ENCODE results near the gene LRRTM1. TPM values are rescaled to one million over a fixed set of nuclear protein-coding genes. Genes with fewer than 3 reads are reported as not detected.
A peak's percentile ranks its signal among the peaks of the same experiment; 100 is the strongest.

The LRRTM1 gene
- total and polyA plus RNA-seq, 8 donors, result 0.04 to 0.63 (median 0.09) TPM; not detected in 4

- no peaks in the 10 kb centered on the region for H3K4me1 ChIP-seq
- FAIRE-seq (no peak), DNase-seq (no peak), ATAC-seq (no peak)
- no peaks in the 10 kb centered on the region for H3K36me3 ChIP-seq
- no peak overlapping the region for H3K4me3 ChIP-seq
- TF ChIP-seq, protein P1, sequence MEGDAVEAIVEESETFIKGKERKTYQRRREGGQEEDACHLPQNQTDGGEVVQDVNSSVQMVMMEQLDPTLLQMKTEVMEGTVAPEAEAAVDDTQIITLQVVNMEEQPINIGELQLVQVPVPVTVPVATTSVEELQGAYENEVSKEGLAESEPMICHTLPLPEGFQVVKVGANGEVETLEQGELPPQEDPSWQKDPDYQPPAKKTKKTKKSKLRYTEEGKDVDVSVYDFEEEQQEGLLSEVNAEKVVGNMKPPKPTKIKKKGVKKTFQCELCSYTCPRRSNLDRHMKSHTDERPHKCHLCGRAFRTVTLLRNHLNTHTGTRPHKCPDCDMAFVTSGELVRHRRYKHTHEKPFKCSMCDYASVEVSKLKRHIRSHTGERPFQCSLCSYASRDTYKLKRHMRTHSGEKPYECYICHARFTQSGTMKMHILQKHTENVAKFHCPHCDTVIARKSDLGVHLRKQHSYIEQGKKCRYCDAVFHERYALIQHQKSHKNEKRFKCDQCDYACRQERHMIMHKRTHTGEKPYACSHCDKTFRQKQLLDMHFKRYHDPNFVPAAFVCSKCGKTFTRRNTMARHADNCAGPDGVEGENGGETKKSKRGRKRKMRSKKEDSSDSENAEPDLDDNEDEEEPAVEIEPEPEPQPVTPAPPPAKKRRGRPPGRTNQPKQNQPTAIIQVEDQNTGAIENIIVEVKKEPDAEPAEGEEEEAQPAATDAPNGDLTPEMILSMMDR (IDR thresholded peaks at IDR 0.05), result no peak
- WGBS, 2 donors, result 34% methylated on average over 1 of the region's 1 CpG
- H3K27me3 ChIP-seq, result no peaks in the 10 kb centered on the region
- H3K9me3 ChIP-seq, result no peaks in the 10 kb centered on the region
- intact Hi-C loops (cut with DNase I), result no loop called here
- no peak overlapping the region for H3K27ac ChIP-seq
Observed at GRCh38 chr2:80323610-80324009, 19.1 kb upstream of the LRRTM1 start.

- TF ChIP-seq, protein P1 (IDR thresholded peaks at IDR 0.05), result no peak
- Histone ChIP-seq H3K4me3 (no peak overlapping the region), H3K36me3 (no peaks in the 10 kb centered on the region), H3K4me1 (no peaks in the 10 kb centered on the region), H3K9me3 (no peaks in the 10 kb centered on the region), H3K27ac (no peak overlapping the region), H3K27me3 (no peaks in the 10 kb centered on the region)
- no peak for ATAC-seq
- FAIRE-seq, result no peak
- intact Hi-C loops (cut with DNase I), result no loop called here
- WGBS, 2 donors, result 28 to 37% methylated on average over 14 of the region's 14 CpGs
- no peak for DNase-seq
Observed at GRCh38 chr2:80322958-80323357, 18.4 kb upstream of the LRRTM1 start.

DNA sequence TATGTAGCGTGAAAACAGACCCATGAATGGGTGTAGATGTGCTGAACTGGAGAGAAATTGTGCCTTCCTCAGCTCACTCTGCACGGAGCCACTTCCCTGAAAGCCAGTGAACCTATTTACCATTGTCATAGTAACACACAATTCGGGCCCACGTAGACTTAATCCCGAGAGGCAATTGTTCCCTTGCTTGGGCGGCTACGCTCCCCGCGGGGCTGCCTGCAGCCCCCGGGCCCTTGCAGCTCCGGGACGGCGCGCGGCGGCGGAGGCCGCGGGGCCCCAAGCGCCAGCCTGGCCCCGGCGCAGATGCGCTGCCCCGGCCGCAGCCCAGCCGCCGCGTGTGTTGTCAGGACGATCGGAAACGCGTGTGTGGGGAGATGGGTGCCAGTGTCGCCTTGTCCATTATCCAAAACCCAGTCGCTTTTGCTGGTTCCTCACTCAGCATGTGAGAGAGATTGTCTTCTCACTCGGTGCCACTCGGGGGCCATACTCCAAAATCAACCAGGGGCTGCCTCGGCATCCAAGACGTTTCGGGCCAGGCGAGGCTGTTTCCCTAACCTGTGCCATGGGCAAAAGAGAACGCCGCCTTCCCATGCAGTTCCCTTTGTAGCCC lies 17.9 kb upstream of the LRRTM1 start:
- 7 to 8% methylated on average over 42 of the region's 42 CpGs for WGBS, 2 donors
- intact Hi-C loops (cut with DNase I), result no loop called here
- H3K4me3 ChIP-seq, result no peak overlapping the region
- no peaks in the 10 kb centered on the region for H3K36me3 ChIP-seq
- H3K27me3 ChIP-seq, result no peaks in the 10 kb centered on the region
- H3K4me1 ChIP-seq, result no peaks in the 10 kb centered on the region
- H3K27ac ChIP-seq, result no peak overlapping the region
- no peak for FAIRE-seq
- no peaks in the 10 kb centered on the region for H3K9me3 ChIP-seq
- ATAC-seq, result peak in 1 of 4 donors; percentile 21
- DNase-seq, result peak in 1 of 6 donors; percentile 56
- TF ChIP-seq, protein P1 (IDR thresholded peaks at IDR 0.05), result no peak

GRCh38 chr2:80312282-80312839 lies 7.8 kb upstream of the LRRTM1 start:
- 66 to 77% methylated on average over 5 of the region's 5 CpGs for WGBS, 2 donors
- intact Hi-C loops (cut with DNase I), result no loop called here
- no peaks in the 10 kb centered on the region for H3K27me3 ChIP-seq
- no peak overlapping the region for H3K4me3 ChIP-seq
- ATAC-seq (no peak), DNase-seq (no peak), FAIRE-seq (no peak)
- no peak overlapping the region for H3K27ac ChIP-seq
- TF ChIP-seq, protein P1 (IDR thresholded peaks at IDR 0.05), result no peak
- H3K9me3 ChIP-seq, result no peaks in the 10 kb centered on the region
- no peaks in the 10 kb centered on the region for H3K4me1 ChIP-seq
- no peaks in the 10 kb centered on the region for H3K36me3 ChIP-seq

- Histone ChIP-seq H3K27me3 (no peaks in the 10 kb centered on the region), H3K4me3 (no peak overlapping the region), H3K36me3 (no peaks in the 10 kb centered on the region), H3K9me3 (no peaks in the 10 kb centered on the region), H3K27ac (no peak overlapping the region), H3K4me1 (no peaks in the 10 kb centered on the region)
- ATAC-seq (no peak), FAIRE-seq (no peak), DNase-seq (no peak)
- intact Hi-C loops (cut with DNase I), result no loop called here
- TF ChIP-seq, protein P1 (IDR thresholded peaks at IDR 0.05), result no peak
- 42 to 46% methylated on average over 3 of the region's 3 CpGs for WGBS, 2 donors
Observed at GRCh38 chr2:80311304-80311703, 6.8 kb upstream of the LRRTM1 start.

All from pancreas (tissue), 10 donors.